ENCODE results near the gene EIF5. TPM values are rescaled to one million over a fixed set of nuclear protein-coding genes. Genes with fewer than 3 reads are reported as not detected.

Gene EIF5
- total RNA-seq, 2 donors from 2014 or later = 85.6 to 234 TPM

GRCh38 chr14:103382376-103382775 is 48.3 kb downstream of the EIF5 start:
- H3K27me3 ChIP-seq = no peaks in the 10 kb centered on the region
- H3K4me3 ChIP-seq = no peak overlapping the region
- peaks cover 6% of the 10 kb centered on the region for H3K4me1 ChIP-seq
- ATAC-seq (no peak), DNase-seq (no peak)
- TF ChIP-seq, protein P1, sequence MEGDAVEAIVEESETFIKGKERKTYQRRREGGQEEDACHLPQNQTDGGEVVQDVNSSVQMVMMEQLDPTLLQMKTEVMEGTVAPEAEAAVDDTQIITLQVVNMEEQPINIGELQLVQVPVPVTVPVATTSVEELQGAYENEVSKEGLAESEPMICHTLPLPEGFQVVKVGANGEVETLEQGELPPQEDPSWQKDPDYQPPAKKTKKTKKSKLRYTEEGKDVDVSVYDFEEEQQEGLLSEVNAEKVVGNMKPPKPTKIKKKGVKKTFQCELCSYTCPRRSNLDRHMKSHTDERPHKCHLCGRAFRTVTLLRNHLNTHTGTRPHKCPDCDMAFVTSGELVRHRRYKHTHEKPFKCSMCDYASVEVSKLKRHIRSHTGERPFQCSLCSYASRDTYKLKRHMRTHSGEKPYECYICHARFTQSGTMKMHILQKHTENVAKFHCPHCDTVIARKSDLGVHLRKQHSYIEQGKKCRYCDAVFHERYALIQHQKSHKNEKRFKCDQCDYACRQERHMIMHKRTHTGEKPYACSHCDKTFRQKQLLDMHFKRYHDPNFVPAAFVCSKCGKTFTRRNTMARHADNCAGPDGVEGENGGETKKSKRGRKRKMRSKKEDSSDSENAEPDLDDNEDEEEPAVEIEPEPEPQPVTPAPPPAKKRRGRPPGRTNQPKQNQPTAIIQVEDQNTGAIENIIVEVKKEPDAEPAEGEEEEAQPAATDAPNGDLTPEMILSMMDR (IDR thresholded peaks at IDR 0.05) = no peak
- TF ChIP-seq POLR2A (IDR thresholded peaks at IDR 0.05) = no peak
- H3K36me3 ChIP-seq (replicated peaks in 1 of 2; ENCODE audit: insufficient read depth in 1 of 2, low read depth in 2 of 2) = no peaks in the 10 kb centered on the region
- intact Hi-C loops (cut with DNase I) = no loop called here
- WGBS, 2 donors = 57 to 61% methylated on average over 4 of the region's 4 CpGs
- no peak overlapping the region for H3K27ac ChIP-seq
- no peaks in the 10 kb centered on the region for H3K9me3 ChIP-seq

DNA sequence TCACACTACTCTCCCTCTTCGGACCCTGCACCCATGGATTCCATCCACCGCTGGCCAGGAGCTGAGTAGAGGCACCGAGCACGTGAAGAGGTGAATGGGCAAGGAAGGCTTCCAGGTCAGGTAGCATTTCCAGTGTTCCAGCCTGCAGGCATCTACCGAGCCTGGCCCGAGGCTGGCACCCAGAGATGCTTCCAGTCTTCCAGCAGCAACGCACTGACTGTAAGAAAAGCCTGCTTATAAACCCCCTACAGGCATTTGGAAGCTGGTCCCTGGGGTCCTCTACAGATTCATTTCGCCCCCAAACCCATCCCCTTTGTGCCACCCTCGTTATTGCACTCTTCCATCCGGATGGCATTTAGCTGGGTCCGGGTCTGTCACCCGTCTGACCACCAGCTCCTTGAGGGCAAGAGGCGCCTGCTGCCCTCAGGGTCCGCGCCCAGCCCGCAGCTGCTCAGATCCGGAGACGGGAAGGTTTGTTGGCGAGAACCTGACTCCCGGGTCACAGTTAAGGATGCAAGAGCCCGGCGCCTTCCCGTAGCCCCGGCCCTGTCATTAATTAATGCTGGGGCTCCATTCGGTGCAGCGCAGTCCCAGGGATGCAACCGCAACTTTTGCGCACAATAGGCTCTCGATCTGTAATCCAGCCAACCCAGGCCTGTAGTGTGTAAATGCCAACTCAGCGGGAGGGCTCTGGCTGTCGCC is 50.6 kb downstream of the EIF5 start:
- intact Hi-C loops (cut with DNase I) = no loop called here
- TF ChIP-seq, protein P1 (IDR thresholded peaks at IDR 0.05) = no peak
- no peak for TF ChIP-seq POLR2A (IDR thresholded peaks at IDR 0.05)
- Histone ChIP-seq H3K27me3 (no peaks in the 10 kb centered on the region), H3K4me1 (peaks cover 25% of the 10 kb centered on the region), H3K9me3 (no peaks in the 10 kb centered on the region), H3K27ac (peak overlapping the region; percentile 94 to 99 (median 98)), H3K4me3 (peak overlapping the region; percentile 55 to 93), H3K36me3 (replicated peaks in 1 of 2; ENCODE audit: insufficient read depth in 1 of 2, low read depth in 2 of 2) (no peaks in the 10 kb centered on the region)
- 0 to 7% methylated on average over 1 to 31 of the region's 31 CpGs for WGBS, 2 donors
- DNase-seq (no peak), ATAC-seq (no peak)

- intact Hi-C loops (cut with DNase I) = no loop called here
- Histone ChIP-seq H3K27me3 (no peaks in the 10 kb centered on the region), H3K36me3 (replicated peaks in 1 of 2; ENCODE audit: insufficient read depth in 1 of 2, low read depth in 2 of 2) (no peaks in the 10 kb centered on the region), H3K4me3 (peak within 1 kb of the TSS; percentile 55 to 93), H3K9me3 (no peaks in the 10 kb centered on the region), H3K4me1 (peaks cover 26% of the 10 kb centered on the region), H3K27ac (peak within 1 kb of the TSS; percentile 94 to 99 (median 98))
- ATAC-seq = peak; percentile 97
- DNase-seq = peak; percentile 97 to 98 (median 98)
- TF ChIP-seq, protein P1 (IDR thresholded peaks at IDR 0.05) = peak in 4 of 7 experiments; percentile 5 to 29 (median 18)
- TF ChIP-seq POLR2A (IDR thresholded peaks at IDR 0.05) = peak; percentile 80 to 89 (median 82)
- WGBS, 2 donors = 0% methylated on average over 84 of the region's 91 CpGs; no CpG with 5 or more reads in 1 of the 2 donors
These were observed 51.3 kb downstream of the EIF5 start, which contains the start of gene MARK3 for GRCh38 chr14:103385152-103385928. Gene MARK3 (plus strand): TSS chr14:103385415. CDS start chr14:103386030, 615 bp downstream.

- peak; percentile 5 for ATAC-seq
- TF ChIP-seq, protein P1 (IDR thresholded peaks at IDR 0.05) = no peak
- peak in 2 of 3 donors; percentile 26 to 29 for TF ChIP-seq POLR2A (IDR thresholded peaks at IDR 0.05)
- peak; percentile 41 to 51 (median 44) for DNase-seq
- no peaks in the 10 kb centered on the region for H3K27me3 ChIP-seq
- H3K4me1 ChIP-seq = peaks cover 32% of the 10 kb centered on the region
- H3K9me3 ChIP-seq = no peaks in the 10 kb centered on the region
- peak overlapping the region; percentile 55 to 93 for H3K4me3 ChIP-seq
- H3K27ac ChIP-seq = peak overlapping the region; percentile 94 to 99 (median 98)
- intact Hi-C loops (cut with DNase I) = no loop called here
- 0% methylated on average over 31 to 44 of the region's 44 CpGs for WGBS, 2 donors
- H3K36me3 ChIP-seq (replicated peaks in 1 of 2; ENCODE audit: insufficient read depth in 1 of 2, low read depth in 2 of 2) = no peaks in the 10 kb centered on the region
These were observed 52.1 kb downstream of the EIF5 start for GRCh38 chr14:103385929-103386712.

Data from body of pancreas (tissue), 4 donors.